Activated T-cell treated with anti-CD3 and anti-CD28 coated beads, Interleukin-2, amount 50 U/mL, for 48 hours (primary cell): Measurements from ENCODE around the gene RND3.

Experiments used
- DNase-seq, 2 experiments: peaks; one replicate each; pipeline ENCODE4 v3.0.0-alpha.2; 2020

RND3 gene

DNA sequence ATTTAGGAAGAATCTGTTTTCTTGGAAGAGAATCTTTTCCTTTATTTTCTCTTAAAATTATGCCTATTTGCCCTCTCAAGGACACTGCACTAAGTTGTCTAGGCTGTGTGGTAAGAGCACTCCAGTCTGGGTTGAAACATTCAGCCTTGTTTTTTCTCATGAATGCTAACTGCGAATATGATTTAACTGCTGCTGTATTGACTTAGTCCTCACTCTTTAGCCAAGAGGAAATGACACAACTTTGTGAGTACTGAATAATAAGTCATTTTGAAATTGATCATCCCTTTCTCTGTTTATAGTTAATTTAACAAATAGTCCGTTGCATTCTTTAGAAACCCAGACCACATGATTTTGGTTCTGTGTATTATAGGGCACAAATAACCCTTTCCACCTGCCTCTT, 4.5 kb upstream of the RND3 start:
- DNase-seq: no peak

DNA sequence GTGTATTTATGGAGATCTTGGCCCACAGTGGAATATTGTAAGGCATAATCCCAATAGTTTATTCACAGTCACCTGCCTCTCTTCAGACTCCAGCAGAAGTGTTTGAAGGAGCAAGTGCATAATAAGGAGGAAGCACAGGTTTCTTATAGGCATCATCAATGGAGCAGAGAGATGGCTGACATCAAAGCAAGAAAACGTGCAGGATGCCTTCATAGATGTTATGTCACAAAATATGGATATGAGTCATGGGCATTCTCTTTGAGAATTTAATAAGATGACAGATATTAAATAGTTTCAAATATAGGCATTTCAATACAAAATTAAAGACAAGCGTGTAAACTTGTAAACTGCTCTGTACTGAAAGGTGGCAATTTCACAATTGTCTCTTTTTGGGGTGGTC, 4.0 kb upstream of the RND3 start:
- DNase-seq: no peak

GRCh38 chr2:150490466-150490865, 3.0 kb upstream of the RND3 start:
- no peak for DNase-seq

DNA sequence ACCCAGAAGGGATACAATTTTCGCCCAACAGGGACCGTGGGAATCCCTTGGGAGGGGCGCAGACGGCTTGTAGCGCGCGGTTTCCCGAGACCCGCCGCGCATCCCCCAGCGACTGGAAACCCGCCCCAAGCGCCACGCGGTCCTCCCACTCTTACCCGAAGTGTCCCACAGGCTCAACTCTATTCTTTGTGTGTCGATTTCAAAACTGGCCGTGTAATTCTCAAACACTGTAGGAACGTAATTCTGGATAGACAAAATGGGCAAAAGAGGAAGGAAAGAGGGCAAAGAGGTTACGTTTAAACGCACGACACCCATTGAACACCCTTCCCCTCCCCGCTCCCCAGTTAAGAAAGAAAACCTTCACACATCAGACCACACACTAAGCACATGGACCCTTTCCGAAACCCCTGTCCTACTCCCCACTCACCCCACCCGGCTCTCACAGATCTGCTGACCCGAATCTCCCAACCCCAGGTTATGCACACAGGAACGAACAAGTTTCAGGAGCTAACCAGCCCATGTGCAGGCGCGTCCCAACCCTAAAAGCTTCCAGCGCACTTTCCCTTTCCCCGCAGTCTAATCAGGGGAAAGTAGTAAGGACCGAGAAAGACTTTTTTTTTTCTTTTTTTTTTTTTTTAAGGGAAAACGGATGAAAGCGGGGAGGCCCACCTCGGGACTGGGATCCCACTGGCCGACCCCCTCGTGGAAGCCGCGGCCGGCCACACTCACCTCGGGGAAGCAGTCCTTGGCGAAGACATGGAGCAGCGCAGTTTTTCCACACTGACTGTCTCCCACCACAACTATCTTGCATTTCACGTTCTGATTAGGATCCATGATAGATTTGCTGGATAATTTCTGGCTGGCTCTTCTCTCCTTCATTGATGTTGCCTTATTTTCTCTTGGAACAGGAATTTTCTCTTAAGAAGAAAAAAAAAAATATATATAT, 655 bp downstream of the RND3 start:
- DNase-seq: peak in 1 of 2 experiments; percentile 15

DNA sequence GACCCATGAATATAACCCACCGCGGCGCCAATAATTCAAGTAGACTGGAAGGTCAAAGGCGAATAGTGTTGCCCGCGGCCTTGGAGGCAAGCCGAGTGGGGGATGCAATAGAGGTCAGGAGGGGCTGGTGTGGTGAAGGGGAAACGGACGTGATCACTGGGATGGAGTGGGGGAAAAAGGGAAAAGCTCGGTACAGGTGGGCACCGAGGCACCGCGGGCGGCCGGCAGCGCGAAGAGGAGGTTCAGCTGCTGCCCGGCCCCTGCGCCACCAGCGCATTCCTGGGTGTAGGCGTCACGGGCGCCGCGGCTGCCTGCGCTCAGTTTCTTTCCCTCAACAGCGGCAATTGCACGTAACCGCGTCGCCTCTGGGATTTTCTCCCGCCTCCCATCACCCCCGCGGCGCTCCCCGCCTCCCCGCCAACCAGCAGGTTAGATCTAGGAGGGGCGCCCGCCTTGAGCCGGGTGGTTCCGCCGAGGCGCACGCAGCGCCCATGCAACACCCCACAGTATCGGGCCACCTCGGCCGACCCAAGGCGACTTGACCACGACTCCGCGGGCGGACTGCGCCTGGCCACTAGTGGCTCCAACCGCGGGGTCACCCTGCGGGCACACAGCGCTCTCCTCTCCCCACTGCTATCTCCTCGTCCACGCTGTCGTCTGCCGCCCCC, 1.5 kb downstream of the RND3 start:
- peak in 1 of 2 experiments; percentile 20 for DNase-seq

GRCh38 chr2:150485114-150485870, 2.2 kb downstream of the RND3 start:
- peak; percentile 21 to 28 for DNase-seq

- DNase-seq: no peak
These were observed 2.9 kb downstream of the RND3 start for GRCh38 chr2:150484461-150485021.

DNA sequence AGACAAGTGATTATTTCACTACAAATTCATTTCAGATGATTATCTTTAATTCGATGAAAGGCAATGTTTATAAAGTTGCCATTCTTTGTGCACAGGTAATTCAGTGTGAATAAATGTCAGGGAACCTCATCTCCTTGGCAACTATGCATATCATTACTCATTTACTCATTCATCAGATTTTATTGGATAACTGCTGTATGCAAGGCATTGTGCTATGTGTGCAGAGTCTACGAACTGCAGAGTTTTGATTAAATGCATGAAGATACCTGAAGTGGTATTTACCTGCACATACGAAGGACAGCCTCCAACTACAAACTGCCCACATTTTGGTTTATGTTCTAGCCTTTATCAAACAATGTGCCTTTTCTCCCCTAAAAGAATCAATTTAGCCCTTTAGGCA, 3.5 kb downstream of the RND3 start:
- no peak for DNase-seq

- DNase-seq: no peak
These were observed 3.9 kb downstream of the RND3 start for GRCh38 chr2:150483532-150483931.

DNA sequence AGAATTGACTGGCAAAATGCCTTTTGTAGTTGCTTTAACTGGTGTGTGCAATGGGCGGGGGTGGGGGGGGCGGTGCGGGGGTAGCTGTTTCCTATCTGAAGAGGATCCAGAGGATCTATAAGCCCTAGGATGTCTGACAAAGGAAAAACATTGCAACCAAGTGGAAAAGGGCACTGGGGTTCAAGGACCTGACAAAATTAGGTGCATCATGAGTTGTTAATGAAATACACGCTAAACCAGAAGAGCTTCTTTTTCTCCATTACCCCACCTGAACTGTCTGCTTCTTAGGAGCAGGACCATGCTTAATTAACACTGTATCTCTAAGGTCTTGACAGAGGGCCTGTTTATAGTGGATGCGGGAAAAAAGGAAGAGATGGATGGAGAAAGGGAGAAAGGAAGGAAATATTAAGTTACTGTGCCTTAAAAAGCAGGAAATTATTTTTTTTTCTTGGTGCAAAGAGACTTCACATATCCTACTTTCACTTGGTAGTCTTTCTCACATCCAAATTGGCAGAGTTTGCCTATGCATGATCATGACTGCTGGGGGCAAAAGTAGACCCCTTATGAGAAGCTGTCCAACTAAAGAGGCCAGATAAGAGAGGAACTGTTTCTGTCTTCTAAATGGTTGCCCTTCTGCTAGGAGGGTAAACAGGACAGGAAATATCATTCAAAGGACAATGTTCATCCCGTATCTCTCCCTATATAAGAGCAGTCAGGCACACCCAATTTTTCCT, 4.6 kb downstream of the RND3 start:
- no peak for DNase-seq

GRCh38 chr2:150482111-150482510, 5.4 kb downstream of the RND3 start:
- DNase-seq: no peak

- DNase-seq: no peak
These were observed 6.3 kb downstream of the RND3 start for GRCh38 chr2:150480971-150481830.

DNA sequence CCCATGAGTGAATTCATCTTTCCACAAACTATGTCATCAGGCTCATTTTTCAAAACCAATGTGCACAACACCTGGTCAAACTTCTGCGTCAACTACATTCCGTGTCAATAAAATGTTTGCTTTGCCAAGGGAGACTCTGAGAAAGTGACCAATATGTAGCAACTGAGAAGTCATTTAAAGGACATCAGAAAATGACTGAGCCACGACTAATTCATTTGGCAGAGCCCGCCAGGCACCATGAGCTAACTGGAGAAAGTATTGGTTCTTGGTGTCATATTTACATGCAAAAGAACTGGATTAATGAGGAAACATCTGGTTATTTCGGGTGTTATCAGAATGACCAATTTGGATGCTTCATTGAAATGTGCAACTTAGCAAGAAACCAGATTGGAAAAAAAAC, 7.2 kb downstream of the RND3 start:
- no peak for DNase-seq

GRCh38 chr2:150479075-150479915, 8.2 kb downstream of the RND3 start:
- no peak for DNase-seq

GRCh38 chr2:150478200-150478974, 9.1 kb downstream of the RND3 start:
- DNase-seq: no peak

- no peak for DNase-seq
These were observed 10.1 kb downstream of the RND3 start for GRCh38 chr2:150477347-150477746.

DNA sequence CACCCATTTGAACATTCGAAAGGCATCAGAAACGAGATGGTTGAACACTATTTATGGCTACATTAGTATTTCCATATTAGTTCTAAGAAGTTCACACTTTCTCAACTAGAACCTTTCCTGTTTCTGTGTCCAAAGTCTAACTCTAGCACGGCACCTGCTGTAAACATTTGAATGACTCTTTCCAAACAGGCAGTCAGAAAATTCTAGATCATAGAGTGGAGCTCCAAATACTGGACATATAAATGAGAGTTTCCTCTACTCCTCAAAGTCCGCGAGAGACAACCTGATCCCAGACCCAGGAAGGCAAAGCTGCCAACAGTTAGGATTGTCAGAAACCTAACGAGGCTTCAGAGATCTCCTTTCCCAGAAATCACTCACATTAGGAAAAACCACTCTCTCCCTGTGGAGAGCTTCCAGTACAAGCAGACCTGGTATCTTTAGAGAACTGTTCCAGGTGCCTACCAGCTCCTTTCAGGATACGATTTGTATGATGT, 10.6 kb downstream of the RND3 start:
- no peak for DNase-seq

GRCh38 chr2:150476286-150476685, 11.2 kb downstream of the RND3 start:
- DNase-seq: no peak

GRCh38 chr2:150475479-150476250, 11.8 kb downstream of the RND3 start:
- DNase-seq: no peak
